IMR-90 (cell line): ENCODE data around the gene CERS1. TPM values are rescaled to one million over a fixed set of nuclear protein-coding genes. Genes with fewer than 3 reads are reported as not detected.

Experiments used
- ATAC-seq: fragments of 200-7000 bp; cut with Tn5 transposase; 2 replicates; pipeline ENCODE4 v1.9.1; 2020; ENCODE audit warnings: low read depth, mild to moderate bottlenecking, moderate library complexity
- BruUV-seq: library from RNA; stranded (reverse); fragments of 400-500 nt; replicated peaks from 2 replicates; lab custom pipeline; 2021; lab: Mats Ljungman, UMichigan
- CTCF ChIA-PET: fragments of 300-600 bp; formaldehyde crosslinking; extraction: SDS; loops from one replicate; lab custom pipeline; 2021; ENCODE audit warnings: antibody characterized with exemption; lab: Yijun Ruan, JAX
- POLR2A ChIA-PET: fragments of 300-600 bp; sonication (Branson Sonifier 250); formaldehyde crosslinking; loops from one replicate; lab custom pipeline; 2022; ENCODE audit warnings: antibody characterized with exemption; ENCODE audit not compliant: unreplicated experiment; lab: Charles Lee
- DNase-seq: peaks from one replicate; pipeline ENCODE4 v3.0.0; 2013
- H2AFZ ChIP-seq: replicated peaks from 2 replicates; pipeline ENCODE3; 2013; ENCODE audit warnings: low read length, mild to moderate bottlenecking; ENCODE audit not compliant: poor library complexity
- H2AK5ac ChIP-seq: 2 replicates; pipeline ENCODE4 v1.6.1; 2013; ENCODE audit warnings: low read depth, low read length, inconsistent platforms
- H2AK9ac ChIP-seq: replicated peaks from 2 replicates; pipeline ENCODE3; 2013; ENCODE audit warnings: mild to moderate bottlenecking, low read depth, low read length, moderate library complexity; ENCODE audit not compliant: poor library complexity
- H2BK120ac ChIP-seq: 2 replicates; pipeline ENCODE4 v1.6.1; 2013; ENCODE audit warnings: low read depth, low read length, inconsistent platforms
- H2BK15ac ChIP-seq: 3 replicates; pipeline ENCODE4 v1.6.1; 2013; ENCODE audit warnings: low read depth, low read length, inconsistent platforms
- H2BK20ac ChIP-seq: 2 replicates; pipeline ENCODE4 v1.6.1; 2013; ENCODE audit warnings: low read depth, mild to moderate bottlenecking, inconsistent platforms, low read length, moderate library complexity
- H2BK5ac ChIP-seq: 2 replicates; pipeline ENCODE4 v1.6.1; 2013; ENCODE audit warnings: mild to moderate bottlenecking, low read depth, low read length, inconsistent platforms; ENCODE audit not compliant: poor library complexity, severe bottlenecking
- H3K14ac ChIP-seq: replicated peaks from 2 replicates; pipeline ENCODE4 v1.6.1; 2013; ENCODE audit warnings: low read depth, low read length, inconsistent platforms
- H3K18ac ChIP-seq: 2 replicates; pipeline ENCODE4 v1.6.1; 2013; ENCODE audit warnings: low read depth, low read length, control low read depth
- H3K23ac ChIP-seq: 2 replicates; pipeline ENCODE4 v1.6.1; 2013; ENCODE audit warnings: low read depth, low read length, inconsistent platforms
- H3K27ac ChIP-seq: 2 replicates; pipeline ENCODE4 v1.5.1; 2013; ENCODE audit warnings: mild to moderate bottlenecking, control low read depth, low read length; ENCODE audit not compliant: insufficient read depth
- H3K27me3 ChIP-seq: 2 replicates; pipeline ENCODE4 v1.6.1; 2013; ENCODE audit warnings: low read length; ENCODE audit not compliant: control insufficient read depth, insufficient read depth
- H3K36me3 ChIP-seq: 2 replicates; pipeline ENCODE4 v1.6.1; 2013; ENCODE audit warnings: low read length, mixed read lengths; ENCODE audit not compliant: control insufficient read depth, insufficient read depth
- H3K4ac ChIP-seq: 2 replicates; pipeline ENCODE4 v1.6.1; 2013; ENCODE audit warnings: low read depth, low read length, inconsistent platforms
- H3K4me1 ChIP-seq: 2 replicates; pipeline ENCODE4 v1.6.1; 2013; ENCODE audit warnings: low read length, mixed read lengths; ENCODE audit not compliant: control insufficient read depth, insufficient read depth
- H3K4me2 ChIP-seq: 2 replicates; pipeline ENCODE4 v1.6.1; 2013; ENCODE audit warnings: low read depth, mild to moderate bottlenecking, control low read depth, low read length, moderate library complexity
- H3K4me3 ChIP-seq: 2 replicates; pipeline ENCODE4 v1.5.1; 2013; ENCODE audit warnings: low read depth, mild to moderate bottlenecking, control low read depth, low read length, moderate library complexity; ENCODE audit not compliant: insufficient read depth
- H3K56ac ChIP-seq: 2 replicates; pipeline ENCODE4 v1.6.1; 2013; ENCODE audit warnings: low read length, inconsistent platforms; ENCODE audit not compliant: insufficient read depth; ENCODE audit errors: extremely low read depth
- H3K79me1 ChIP-seq, 2 experiments: 2 replicates each; pipeline ENCODE4 v1.6.1; 2013; ENCODE audit warnings: low read length in 2 of 2, inconsistent platforms in 1 of 2, low read depth in 1 of 2
- H3K9ac ChIP-seq: 2 replicates; pipeline ENCODE4 v1.6.1; 2013; ENCODE audit warnings: low read depth, low read length, control low read depth
- H3K9me1 ChIP-seq: 2 replicates; pipeline ENCODE4 v1.6.1; 2013; ENCODE audit warnings: low read length, inconsistent platforms; ENCODE audit not compliant: insufficient read depth
- H3K9me3 ChIP-seq: 2 replicates; pipeline ENCODE4 v1.6.1; 2013; ENCODE audit warnings: low read length; ENCODE audit not compliant: control insufficient read depth, insufficient read depth
- H4K20me1 ChIP-seq: 2 replicates; pipeline ENCODE4 v1.6.1; 2013; ENCODE audit warnings: low read length, inconsistent platforms; ENCODE audit not compliant: insufficient read depth
- H4K5ac ChIP-seq: 2 replicates; pipeline ENCODE4 v1.6.1; 2013; ENCODE audit warnings: mild to moderate bottlenecking, low read depth, low read length, control low read depth
- H4K8ac ChIP-seq, 2 experiments: 2 replicates each; pipeline ENCODE4 v1.6.1; 2013; ENCODE audit warnings: low read depth in 2 of 2, low read length in 2 of 2, control low read depth in 1 of 2, inconsistent platforms in 1 of 2
- H4K91ac ChIP-seq: 2 replicates; pipeline ENCODE4 v1.6.1; 2013; ENCODE audit warnings: low read depth, low read length, inconsistent platforms; ENCODE audit not compliant: insufficient read depth
- BHLHE40 ChIP-seq: fragments of 150-350 bp; IDR thresholded peaks from 2 replicates; pipeline ENCODE4 v1.6.1; 2016; ENCODE audit warnings: mild to moderate bottlenecking, low read depth, low read length
- CEBPB ChIP-seq: IDR thresholded peaks from 2 replicates; pipeline ENCODE4 v1.6.1; 2012; ENCODE audit warnings: low read depth, low read length, improper control_type of control experiment
- CHD1 ChIP-seq: IDR thresholded peaks from 2 replicates; pipeline ENCODE4 v1.6.1; 2012; ENCODE audit warnings: low read depth, low read length, improper control_type of control experiment
- FOS ChIP-seq: fragments of 150-350 bp; IDR thresholded peaks from 2 replicates; pipeline ENCODE4 v1.6.1; 2016; ENCODE audit warnings: low read depth, low read length
- MAFK ChIP-seq: IDR thresholded peaks from 2 replicates; pipeline ENCODE4 v1.6.1; 2012; ENCODE audit warnings: low read depth, low read length, improper control_type of control experiment
- MAZ ChIP-seq: IDR thresholded peaks from 2 replicates; pipeline ENCODE4 v1.6.1; 2012; ENCODE audit warnings: low read depth, mild to moderate bottlenecking, low read length, improper control_type of control experiment, moderate library complexity, borderline replicate concordance
- MXI1 ChIP-seq: IDR thresholded peaks from 2 replicates; pipeline ENCODE4 v1.6.1; 2012; ENCODE audit warnings: low read depth, mild to moderate bottlenecking, low read length, moderate library complexity, borderline replicate concordance
- NFE2L2 ChIP-seq: fragments of 150-350 bp; IDR thresholded peaks from 2 replicates; pipeline ENCODE4 v1.6.1; 2016; ENCODE audit warnings: low read depth, mild to moderate bottlenecking, low read length
- POLR2A ChIP-seq: IDR thresholded peaks from 2 replicates; pipeline ENCODE4 v1.6.1; 2012; ENCODE audit warnings: mild to moderate bottlenecking, low read depth, low read length
- RAD21 ChIP-seq: IDR thresholded peaks from 2 replicates; pipeline ENCODE4 v1.6.1; 2012; ENCODE audit warnings: low read length, improper control_type of control experiment
- RCOR1 ChIP-seq: IDR thresholded peaks from 2 replicates; pipeline ENCODE4 v1.6.1; 2012; ENCODE audit warnings: mild to moderate bottlenecking, low read length, improper control_type of control experiment; ENCODE audit not compliant: insufficient replicate concordance
- RFX5 ChIP-seq: IDR thresholded peaks from 2 replicates; pipeline ENCODE4 v1.8.0; 2012; ENCODE audit warnings: low read depth, mild to moderate bottlenecking, low read length, moderate library complexity
- SMC3 ChIP-seq: fragments of 150-350 bp; IDR thresholded peaks from 2 replicates; pipeline ENCODE4 v1.6.1; 2016; ENCODE audit warnings: low read depth, mild to moderate bottlenecking, antibody characterized with exemption, low read length, moderate library complexity
- WGBS, 2 experiments: methylation state at CpG; one replicate each; pipeline versions ENCODE4 v1.1.5 to v1.1.7; 2013; ENCODE audit warnings: missing lambda C conversion rate in 2 of 2; ENCODE audit not compliant: insufficient read length in 1 of 2; ENCODE audit errors: extremely low coverage in 2 of 2; 5-methylcytosine and 5-hydroxymethylcytosine counted together
- dilution Hi-C: fragments of 300-500 bp; cut with HindIII; formaldehyde crosslinking; loops from one replicate; pipeline ENCODE4 v1.14.3; 2018; ENCODE audit warnings: low sequenced_read_pairs; ENCODE audit not compliant: unreplicated experiment
- in situ Hi-C: fragments of 300-500 bp; cut with MboI; formaldehyde crosslinking; loops from 3 replicates; pipeline ENCODE4 v1.14.3; 2019; ENCODE audit warnings: low sequenced_read_pairs, inconsistent platforms, mixed read lengths
- intact Hi-C: fragments of 100-400 bp; cut with micrococcal nuclease; formaldehyde crosslinking; loops from 2 replicates; pipeline ENCODE4 v1.10.0; 2022
- polyA plus RNA-seq, 3 experiments: library from polyadenylated mRNA; depleted of rRNA; stranded (reverse); fragments of >200 nt; gene quantifications; 2 replicates each; pipeline ENCODE4 v1.2.3, GENCODE V29; 2012; ENCODE audit warnings: low replicate concordance in 1 of 3
- total RNA-seq: library from RNA; depleted of rRNA; stranded (reverse); fragments of >200 nt; gene quantifications from 2 replicates; pipeline ENCODE4 v1.2.3, GENCODE V29; 2012
- TF ChIP-seq, protein P1 (sequence below): fragments of 150-350 bp; IDR thresholded peaks from 2 replicates; pipeline ENCODE4 v1.6.1; 2017; ENCODE audit warnings: mild to moderate bottlenecking, antibody characterized with exemption, low read length, low read depth
- TF ChIP-seq, protein P2 (sequence below): fragments of 150-350 bp; IDR thresholded peaks from 2 replicates; pipeline ENCODE4 v1.6.1; 2016; ENCODE audit warnings: low read depth, mild to moderate bottlenecking, low read length, moderate library complexity, borderline replicate concordance
- TF ChIP-seq, protein P3 (sequence below): conservative IDR thresholded peaks from 2 replicates; pipeline ENCODE4 v1.5.1; 2012; ENCODE audit warnings: mild to moderate bottlenecking, low read depth, low read length, improper control_type of control experiment

The CERS1 gene
- total and polyA plus RNA-seq, 2 of the 4 experiments (the other 2 are of a cell fraction) = 0.90 to 4.3 TPM

DNA sequence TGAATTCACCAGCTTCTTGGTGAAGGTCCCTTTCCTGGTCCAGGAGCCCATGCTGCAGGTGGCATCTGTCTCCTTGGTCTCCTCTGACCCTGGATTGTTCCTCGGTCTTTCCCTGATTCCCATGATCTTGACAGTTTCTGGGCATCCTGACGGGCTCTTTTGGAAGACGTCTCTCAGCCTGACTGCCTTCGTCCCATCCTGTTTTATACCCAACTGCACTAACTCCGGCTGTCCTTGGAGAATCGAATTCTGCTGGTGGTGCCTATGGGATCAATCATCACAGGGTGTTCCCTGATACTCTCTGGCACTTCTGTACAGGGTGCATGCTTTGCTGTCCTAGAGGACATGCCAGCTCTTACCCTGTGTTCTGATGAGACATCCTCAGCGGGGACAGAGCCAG, 19.1 kb downstream of the CERS1 start:
- 93% methylated on average over 4 of the region's 7 CpGs; no CpG with 5 or more reads in 1 of the 2 experiments for WGBS, 2 experiments

More for the DNA sequence above, 19.1 kb downstream of the CERS1 start:
- no peak overlapping the region for H2AK5ac ChIP-seq
- intact Hi-C loops = no loop called here
- ATAC-seq (no peak), DNase-seq (no peak)
- H2BK20ac ChIP-seq = no peak overlapping the region
- no TSS peak for BruUV-seq
- in situ Hi-C loops = no loop called here
- no peak overlapping the region for H3K18ac ChIP-seq
- no peak overlapping the region for H3K4me2 ChIP-seq
- no peak overlapping the region for H2AK9ac ChIP-seq
- dilution Hi-C loops = no loop called here
- CTCF ChIA-PET = no interaction called here
- H2BK5ac ChIP-seq = no peak overlapping the region
- H3K14ac ChIP-seq = no peak overlapping the region
- H3K4me3 ChIP-seq = no peak overlapping the region
- no peak overlapping the region for H4K5ac ChIP-seq
- no peaks in the 10 kb centered on the region for H3K4me1 ChIP-seq
- no peak overlapping the region for H3K23ac ChIP-seq
- H2AFZ ChIP-seq = no peak overlapping the region
- H4K20me1 ChIP-seq = no peaks in the 10 kb centered on the region; the same call in 1 of the 2 replicates
- H4K8ac ChIP-seq = no peak overlapping the region
- no peak overlapping the region for H2BK120ac ChIP-seq
- no peaks in the 10 kb centered on the region for H3K79me1 ChIP-seq
- POLR2A ChIA-PET = no interaction called here
- peaks cover 6% of the 10 kb centered on the region; the same call in 1 of the 2 replicates for H3K9me3 ChIP-seq
- no peak overlapping the region for H3K27ac ChIP-seq
- no peaks in the 10 kb centered on the region for H3K27me3 ChIP-seq
- peaks cover 3% of the 10 kb centered on the region; the same call in 1 of the 2 replicates for H3K36me3 ChIP-seq
- no peak overlapping the region for H2BK15ac ChIP-seq
- H3K9ac ChIP-seq = no peak overlapping the region
- H3K4ac ChIP-seq = no peak overlapping the region
- H4K91ac ChIP-seq = no peak overlapping the region
- TF ChIP-seq RAD21 (no peak), RFX5 (no peak), MXI1 (no peak), MAFK (no peak), SMC3 (no peak), CEBPB (no peak), RCOR1 (no peak), POLR2A (no peak), BHLHE40 (no peak), MAZ (no peak), FOS (no peak), CHD1 (no peak), NFE2L2 (no peak)
- TF ChIP-seq, protein P1, sequence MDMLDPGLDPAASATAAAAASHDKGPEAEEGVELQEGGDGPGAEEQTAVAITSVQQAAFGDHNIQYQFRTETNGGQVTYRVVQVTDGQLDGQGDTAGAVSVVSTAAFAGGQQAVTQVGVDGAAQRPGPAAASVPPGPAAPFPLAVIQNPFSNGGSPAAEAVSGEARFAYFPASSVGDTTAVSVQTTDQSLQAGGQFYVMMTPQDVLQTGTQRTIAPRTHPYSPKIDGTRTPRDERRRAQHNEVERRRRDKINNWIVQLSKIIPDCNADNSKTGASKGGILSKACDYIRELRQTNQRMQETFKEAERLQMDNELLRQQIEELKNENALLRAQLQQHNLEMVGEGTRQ = no peak
- TF ChIP-seq, protein P2, sequence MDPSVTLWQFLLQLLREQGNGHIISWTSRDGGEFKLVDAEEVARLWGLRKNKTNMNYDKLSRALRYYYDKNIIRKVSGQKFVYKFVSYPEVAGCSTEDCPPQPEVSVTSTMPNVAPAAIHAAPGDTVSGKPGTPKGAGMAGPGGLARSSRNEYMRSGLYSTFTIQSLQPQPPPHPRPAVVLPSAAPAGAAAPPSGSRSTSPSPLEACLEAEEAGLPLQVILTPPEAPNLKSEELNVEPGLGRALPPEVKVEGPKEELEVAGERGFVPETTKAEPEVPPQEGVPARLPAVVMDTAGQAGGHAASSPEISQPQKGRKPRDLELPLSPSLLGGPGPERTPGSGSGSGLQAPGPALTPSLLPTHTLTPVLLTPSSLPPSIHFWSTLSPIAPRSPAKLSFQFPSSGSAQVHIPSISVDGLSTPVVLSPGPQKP = no peak
- TF ChIP-seq, protein P3, sequence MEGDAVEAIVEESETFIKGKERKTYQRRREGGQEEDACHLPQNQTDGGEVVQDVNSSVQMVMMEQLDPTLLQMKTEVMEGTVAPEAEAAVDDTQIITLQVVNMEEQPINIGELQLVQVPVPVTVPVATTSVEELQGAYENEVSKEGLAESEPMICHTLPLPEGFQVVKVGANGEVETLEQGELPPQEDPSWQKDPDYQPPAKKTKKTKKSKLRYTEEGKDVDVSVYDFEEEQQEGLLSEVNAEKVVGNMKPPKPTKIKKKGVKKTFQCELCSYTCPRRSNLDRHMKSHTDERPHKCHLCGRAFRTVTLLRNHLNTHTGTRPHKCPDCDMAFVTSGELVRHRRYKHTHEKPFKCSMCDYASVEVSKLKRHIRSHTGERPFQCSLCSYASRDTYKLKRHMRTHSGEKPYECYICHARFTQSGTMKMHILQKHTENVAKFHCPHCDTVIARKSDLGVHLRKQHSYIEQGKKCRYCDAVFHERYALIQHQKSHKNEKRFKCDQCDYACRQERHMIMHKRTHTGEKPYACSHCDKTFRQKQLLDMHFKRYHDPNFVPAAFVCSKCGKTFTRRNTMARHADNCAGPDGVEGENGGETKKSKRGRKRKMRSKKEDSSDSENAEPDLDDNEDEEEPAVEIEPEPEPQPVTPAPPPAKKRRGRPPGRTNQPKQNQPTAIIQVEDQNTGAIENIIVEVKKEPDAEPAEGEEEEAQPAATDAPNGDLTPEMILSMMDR = no peak
- H3K56ac ChIP-seq = no peak overlapping the region
- no peaks in the 10 kb centered on the region; the same call in 1 of the 2 replicates for H3K9me1 ChIP-seq
